Omental fat pad (tissue), 4 donors: ENCODE data around the gene NR1H4. TPM values are rescaled to one million over a fixed set of nuclear protein-coding genes. Genes with fewer than 3 reads are reported as not detected.

Experiments
- ATAC-seq: fragments of 150-250 bp; one replicate; pipeline ENCODE4 v1.9.1; 2016; ENCODE audit warnings: mild to moderate bottlenecking, moderate library complexity; ENCODE audit not compliant: low FRiP score
- DNase-seq: peaks from one replicate; pipeline ENCODE4 v3.0.0-alpha.2; 2019; ENCODE audit warnings: low spot score
- CTCF ChIP-seq, 3 donors: fragments of 450-650 bp; IDR thresholded peaks; one replicate each; pipeline ENCODE4 v1.5.1; 2016 to 2017; ENCODE audit warnings: antibody characterized with exemption in 3 of 3, mild to moderate bottlenecking in 3 of 3, moderate library complexity in 2 of 3
- total RNA-seq, 4 donors: library from RNA; depleted of rRNA; stranded (reverse); fragments of >200 nt; gene quantifications; one replicate each; pipeline ENCODE4 v1.1.0, GENCODE V29; 2016

The NR1H4 gene
- total RNA-seq, 4 donors from 2014 or later, result not detected

- DNase-seq (no peak), ATAC-seq (no peak)
- no peak for TF ChIP-seq CTCF (IDR thresholded peaks at IDR 0.05)
Observed at GRCh38 chr12:100484183-100484886, 10.7 kb downstream of the NR1H4 start.

DNA sequence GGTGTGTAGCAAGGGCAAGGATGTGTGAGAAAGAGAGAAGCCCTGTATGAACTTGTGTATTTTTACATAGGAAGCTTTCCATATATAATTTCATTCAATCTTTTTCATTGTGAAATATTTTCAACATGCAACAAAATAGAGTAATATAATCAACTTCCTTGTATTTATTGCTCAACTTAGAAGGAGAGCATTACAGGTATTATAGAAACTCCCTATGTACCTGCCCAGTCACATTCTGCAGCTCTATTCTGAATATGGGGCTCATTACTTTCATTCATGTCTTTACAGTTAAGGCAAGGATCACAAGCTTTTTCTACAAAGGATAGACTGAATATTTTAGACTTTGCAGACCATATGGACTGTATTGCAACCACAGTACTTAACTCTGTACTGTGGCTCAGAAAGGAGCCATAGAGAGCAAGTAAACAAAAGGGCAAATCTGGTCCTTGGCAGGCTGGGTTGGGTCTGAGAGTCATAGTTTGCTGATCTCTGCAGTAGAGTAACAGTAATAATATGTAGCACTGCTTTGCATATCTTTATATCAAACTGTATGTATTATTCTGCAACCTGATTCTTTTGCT lies 11.3 kb downstream of the NR1H4 start:
- TF ChIP-seq CTCF (IDR thresholded peaks at IDR 0.05), result no peak
- DNase-seq (no peak), ATAC-seq (no peak)

DNA sequence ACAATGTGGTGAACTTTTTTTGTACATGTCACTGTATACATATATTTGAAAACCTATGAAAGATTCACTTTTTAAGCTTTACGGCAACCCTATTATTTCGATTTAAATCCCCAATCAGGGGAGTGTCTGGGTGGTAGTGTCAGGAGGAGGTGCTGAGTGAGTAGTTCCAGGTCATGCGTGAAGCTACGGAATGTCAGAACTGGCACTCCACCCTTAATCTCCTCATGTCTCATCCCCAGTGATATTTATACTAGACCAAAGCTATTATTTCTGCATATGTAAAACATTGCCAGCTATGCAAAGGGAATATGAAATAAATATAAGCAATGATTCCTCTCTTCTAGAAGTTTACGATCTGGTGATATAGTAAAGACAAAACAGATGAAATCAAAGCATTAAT lies 12.3 kb downstream of the NR1H4 start:
- no peak for TF ChIP-seq CTCF (IDR thresholded peaks at IDR 0.05)
- ATAC-seq, result no peak
- DNase-seq, result no peak

DNA sequence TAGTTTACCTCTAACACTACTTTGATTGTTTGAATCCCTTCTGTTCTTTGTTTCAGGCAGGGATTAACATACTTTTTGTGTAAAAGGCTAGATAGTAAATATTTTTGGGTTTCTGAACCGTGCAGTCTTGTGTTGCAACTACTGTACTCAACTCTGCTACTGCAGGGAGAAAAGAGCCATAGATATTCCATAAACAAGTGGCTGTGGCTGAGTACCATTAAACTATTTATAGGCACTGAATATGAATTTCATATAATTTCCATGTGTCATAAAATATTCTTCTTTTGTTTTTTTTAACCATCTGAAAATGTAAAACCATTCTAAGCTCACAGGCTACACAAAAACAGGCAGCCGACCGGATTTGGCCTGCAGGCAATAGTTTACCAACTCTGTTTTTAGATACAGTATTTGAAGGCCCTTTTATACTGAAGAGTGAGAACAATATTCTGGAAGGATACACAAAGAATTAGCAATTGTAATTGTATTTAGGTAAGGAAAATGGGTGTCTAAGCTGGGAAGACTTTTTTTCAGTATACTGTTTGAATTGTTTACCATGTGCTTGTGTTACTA lies 15.7 kb downstream of the NR1H4 start:
- no peak for DNase-seq
- ATAC-seq, result no peak
- TF ChIP-seq CTCF (IDR thresholded peaks at IDR 0.05), result no peak

GRCh38 chr12:100490056-100490455 lies 16.4 kb downstream of the NR1H4 start:
- DNase-seq, result no peak
- no peak for ATAC-seq
- TF ChIP-seq CTCF (IDR thresholded peaks at IDR 0.05), result no peak

GRCh38 chr12:100491104-100491503 lies 17.4 kb downstream of the NR1H4 start:
- ATAC-seq, result no peak
- no peak for TF ChIP-seq CTCF (IDR thresholded peaks at IDR 0.05)
- no peak for DNase-seq
